ENCODE results near the gene ADAM33.

The ADAM33 gene

DNA sequence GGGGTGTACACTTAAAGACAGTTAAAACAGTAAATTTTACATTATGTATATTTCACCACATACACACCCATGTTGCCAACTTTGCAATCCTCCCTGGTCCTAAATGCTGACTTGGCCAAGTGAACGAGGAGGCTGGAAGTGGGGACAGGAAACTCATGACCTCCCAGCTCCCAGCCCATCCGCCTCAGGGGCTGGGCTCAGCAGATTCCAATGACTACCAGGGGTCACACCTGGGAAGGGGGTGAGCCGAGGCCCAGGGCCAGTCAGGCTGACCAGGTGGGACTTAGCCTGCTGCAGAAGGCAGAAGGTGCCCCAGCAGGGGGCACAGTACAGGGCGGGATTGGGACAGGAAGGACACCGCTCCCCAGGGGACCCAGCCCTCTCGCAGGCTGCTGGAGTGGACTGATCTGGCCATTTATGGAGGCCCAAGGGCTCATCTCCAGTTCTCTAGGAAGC lies 28.2 kb upstream of the ADAM33 start:
- Histone ChIP-seq H3K27me3 (ENCODE audit: control insufficient read depth, insufficient read depth, low read length) (no peaks in the 10 kb centered on the region), H3K9ac (no peak overlapping the region), H3K4me3 (ENCODE audit: low read depth, low read length) (no peak overlapping the region), H3K79me2 (no peaks in the 10 kb centered on the region), H2AFZ (no peak overlapping the region), H3K9me3 (ENCODE audit: control insufficient read depth, low read length) (no peaks in the 10 kb centered on the region), H3K27ac (no peak overlapping the region), H3K4me1 (no peaks in the 10 kb centered on the region), H3K4me2 (ENCODE audit: low read length) (no peak overlapping the region), H3K36me3 (ENCODE audit: control insufficient read depth, insufficient read depth, low read length) (no peaks in the 10 kb centered on the region)
- TF ChIP-seq, protein P1, sequence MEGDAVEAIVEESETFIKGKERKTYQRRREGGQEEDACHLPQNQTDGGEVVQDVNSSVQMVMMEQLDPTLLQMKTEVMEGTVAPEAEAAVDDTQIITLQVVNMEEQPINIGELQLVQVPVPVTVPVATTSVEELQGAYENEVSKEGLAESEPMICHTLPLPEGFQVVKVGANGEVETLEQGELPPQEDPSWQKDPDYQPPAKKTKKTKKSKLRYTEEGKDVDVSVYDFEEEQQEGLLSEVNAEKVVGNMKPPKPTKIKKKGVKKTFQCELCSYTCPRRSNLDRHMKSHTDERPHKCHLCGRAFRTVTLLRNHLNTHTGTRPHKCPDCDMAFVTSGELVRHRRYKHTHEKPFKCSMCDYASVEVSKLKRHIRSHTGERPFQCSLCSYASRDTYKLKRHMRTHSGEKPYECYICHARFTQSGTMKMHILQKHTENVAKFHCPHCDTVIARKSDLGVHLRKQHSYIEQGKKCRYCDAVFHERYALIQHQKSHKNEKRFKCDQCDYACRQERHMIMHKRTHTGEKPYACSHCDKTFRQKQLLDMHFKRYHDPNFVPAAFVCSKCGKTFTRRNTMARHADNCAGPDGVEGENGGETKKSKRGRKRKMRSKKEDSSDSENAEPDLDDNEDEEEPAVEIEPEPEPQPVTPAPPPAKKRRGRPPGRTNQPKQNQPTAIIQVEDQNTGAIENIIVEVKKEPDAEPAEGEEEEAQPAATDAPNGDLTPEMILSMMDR (IDR thresholded peaks at IDR 0.05) = no peak

DNA sequence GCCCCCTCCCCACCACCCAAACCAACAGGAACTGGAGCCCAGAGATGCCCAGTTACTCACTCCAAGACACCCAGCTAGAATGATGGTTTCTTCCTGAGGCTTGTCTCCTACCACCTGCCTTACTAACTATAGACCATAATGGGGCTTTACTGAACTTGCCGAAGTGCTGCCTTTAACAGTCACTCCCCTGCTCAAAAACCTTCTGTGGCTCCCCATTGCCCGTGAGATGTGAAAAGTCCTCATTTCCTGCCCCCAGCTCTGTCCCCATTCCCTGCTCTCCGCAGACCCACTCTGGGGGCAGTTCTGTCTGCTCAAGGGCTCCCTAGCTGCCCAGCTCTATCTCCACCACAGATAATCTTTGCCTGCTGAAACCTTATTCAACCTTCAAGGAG lies 25.7 kb upstream of the ADAM33 start:
- H3K4me2 ChIP-seq (ENCODE audit: low read length) = no peak overlapping the region
- no peak overlapping the region for H3K9ac ChIP-seq
- TF ChIP-seq, protein P1 (IDR thresholded peaks at IDR 0.05) = no peak
- H3K27me3 ChIP-seq (ENCODE audit: control insufficient read depth, insufficient read depth, low read length) = no peaks in the 10 kb centered on the region
- no peaks in the 10 kb centered on the region for H3K4me1 ChIP-seq
- no peak overlapping the region for H2AFZ ChIP-seq
- H3K4me3 ChIP-seq (ENCODE audit: low read depth, low read length) = no peak overlapping the region
- no peak overlapping the region for H3K27ac ChIP-seq
- no peaks in the 10 kb centered on the region for H3K9me3 ChIP-seq (ENCODE audit: control insufficient read depth, low read length)
- H3K79me2 ChIP-seq = no peaks in the 10 kb centered on the region
- no peaks in the 10 kb centered on the region for H3K36me3 ChIP-seq (ENCODE audit: control insufficient read depth, insufficient read depth, low read length)

DNA sequence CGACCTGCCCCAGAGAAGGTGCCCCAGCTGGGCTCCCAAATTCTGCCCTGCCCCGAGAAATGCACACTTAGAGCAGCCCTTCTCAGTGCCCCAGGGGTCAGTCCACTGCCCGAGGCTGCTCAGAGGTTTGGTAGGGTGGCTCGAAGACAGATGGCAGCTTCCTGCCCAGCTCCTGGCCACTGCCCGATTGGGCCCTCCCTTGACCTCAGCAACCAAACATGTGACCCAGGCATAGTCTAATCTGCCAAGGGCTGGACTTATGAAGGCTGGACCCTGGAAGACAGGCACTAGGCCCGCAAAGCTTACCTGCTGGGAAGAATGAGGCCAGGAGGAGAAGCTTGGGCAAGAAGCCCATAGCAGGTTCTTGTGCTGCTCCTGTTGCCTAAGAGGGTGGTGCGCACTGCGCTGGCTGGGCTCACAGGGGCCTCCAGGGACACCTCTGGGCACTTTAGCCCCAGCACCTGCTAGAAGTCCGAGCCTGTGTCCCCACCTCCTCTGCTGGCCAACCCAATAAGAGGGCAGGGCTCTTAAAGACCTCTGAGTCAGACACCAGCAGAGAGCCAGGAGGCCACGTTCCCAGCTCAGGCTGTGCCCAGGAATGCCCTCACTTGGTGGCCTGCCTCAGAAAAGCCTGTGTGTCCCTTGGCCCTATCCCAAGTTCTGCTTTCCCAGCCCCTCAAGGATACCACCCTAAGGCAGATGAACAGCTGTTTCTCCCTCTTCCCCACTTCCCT lies 25.1 kb upstream of the ADAM33 start:
- H3K4me3 ChIP-seq (ENCODE audit: low read depth, low read length) = no peak overlapping the region
- H3K9me3 ChIP-seq (ENCODE audit: control insufficient read depth, low read length) = no peaks in the 10 kb centered on the region
- H3K27me3 ChIP-seq (ENCODE audit: control insufficient read depth, insufficient read depth, low read length) = no peaks in the 10 kb centered on the region
- no peak overlapping the region for H3K4me2 ChIP-seq (ENCODE audit: low read length)
- no peak overlapping the region for H3K27ac ChIP-seq
- H3K36me3 ChIP-seq (ENCODE audit: control insufficient read depth, insufficient read depth, low read length) = no peaks in the 10 kb centered on the region
- TF ChIP-seq, protein P1 (IDR thresholded peaks at IDR 0.05) = no peak
- no peak overlapping the region for H3K9ac ChIP-seq
- no peak overlapping the region for H2AFZ ChIP-seq
- no peaks in the 10 kb centered on the region for H3K79me2 ChIP-seq
- H3K4me1 ChIP-seq = no peaks in the 10 kb centered on the region

DNA sequence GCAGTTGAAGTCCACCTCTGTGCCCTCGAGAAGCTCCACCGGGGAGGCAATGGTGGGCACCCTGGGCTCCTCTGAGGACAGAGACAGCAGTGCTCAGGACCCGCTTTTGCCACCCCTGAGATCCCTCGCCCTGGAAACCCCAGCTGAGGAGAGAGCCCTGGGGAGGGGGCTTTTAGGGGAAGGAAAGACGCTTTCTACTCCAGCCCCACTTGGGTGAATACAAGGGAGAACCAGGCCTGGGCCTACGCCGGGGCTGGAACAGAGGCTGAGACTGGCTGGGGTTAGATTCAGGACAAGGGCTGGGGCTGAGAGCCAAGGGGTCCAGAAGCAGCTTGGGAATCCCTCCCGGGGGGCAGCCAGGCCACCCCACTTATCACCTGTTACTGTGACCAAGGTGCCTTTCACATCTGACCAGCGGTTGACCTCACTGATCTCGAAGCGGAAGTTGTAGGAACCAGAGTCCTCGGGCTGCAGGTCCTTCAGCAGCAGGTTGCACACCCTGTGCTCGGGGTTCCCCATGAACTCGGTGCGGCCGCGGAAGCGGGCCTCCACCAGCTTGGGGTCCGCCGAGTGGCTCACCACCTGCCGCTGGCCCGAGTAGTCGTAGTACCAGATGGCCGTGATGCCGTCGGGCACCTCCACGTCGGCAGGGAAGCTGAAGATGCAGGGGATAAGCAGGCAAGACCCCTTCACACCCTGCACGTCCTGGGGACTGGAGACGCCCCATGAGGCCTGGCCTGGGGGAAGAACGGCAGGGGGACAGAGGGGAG lies 24.3 kb upstream of the ADAM33 start:
- Histone ChIP-seq H3K27me3 (ENCODE audit: control insufficient read depth, insufficient read depth, low read length) (no peaks in the 10 kb centered on the region), H3K4me3 (ENCODE audit: low read depth, low read length) (no peak overlapping the region), H2AFZ (no peak overlapping the region), H3K27ac (no peak overlapping the region), H3K36me3 (ENCODE audit: control insufficient read depth, insufficient read depth, low read length) (no peaks in the 10 kb centered on the region), H3K9me3 (ENCODE audit: control insufficient read depth, low read length) (no peaks in the 10 kb centered on the region), H3K9ac (no peak overlapping the region), H3K4me1 (no peaks in the 10 kb centered on the region), H3K4me2 (ENCODE audit: low read length) (no peak overlapping the region), H3K79me2 (no peaks in the 10 kb centered on the region)
- TF ChIP-seq, protein P1 (IDR thresholded peaks at IDR 0.05) = no peak

Measured in parathyroid adenoma (tissue), 2 donors.